HL-60 (cell line): ENCODE data around the gene DENND4C.

Experiments used
- DNase-seq, 2 experiments: peaks; one replicate each; pipeline ENCODE4 v3.0.0-alpha.2; 2010 to 2020; ENCODE audit warnings: low read depth in 1 of 2, low spot score in 1 of 2
- H3K27ac ChIP-seq: fragments of 250-450 bp; sonication (Bioruptor Pico); replicated peaks from 2 replicates; pipeline ENCODE4 v1.5.1; 2020; ENCODE audit warnings: mild to moderate bottlenecking, moderate library complexity
- H3K27me3 ChIP-seq: fragments of 250-450 bp; sonication (Bioruptor Pico); 2 replicates; pipeline ENCODE4 v1.5.1; 2021; ENCODE audit warnings: mild to moderate bottlenecking, moderate library complexity; ENCODE audit not compliant: insufficient read depth, poor library complexity, severe bottlenecking
- H3K4me3 ChIP-seq: replicated peaks from 2 replicates; pipeline ENCODE4 v1.5.1; 2011; ENCODE audit warnings: mild to moderate bottlenecking, control low read depth, low read length; ENCODE audit not compliant: insufficient read depth
- GABPA ChIP-seq: IDR thresholded peaks from 2 replicates; pipeline ENCODE4 v1.6.1; 2012; ENCODE audit warnings: low read depth
- POLR2AphosphoS5 ChIP-seq: IDR thresholded peaks from 2 replicates; pipeline ENCODE4 v1.6.1; 2012; ENCODE audit warnings: low read depth
- REST ChIP-seq: IDR thresholded peaks from 2 replicates; pipeline ENCODE4 v1.6.1; 2012; ENCODE audit warnings: low read depth; ENCODE audit not compliant: insufficient replicate concordance
- SPI1 ChIP-seq: IDR thresholded peaks from 2 replicates; pipeline ENCODE4 v1.6.1; 2012; ENCODE audit warnings: low read depth, mild to moderate bottlenecking, borderline replicate concordance
- TF ChIP-seq, protein P1 (sequence below): IDR thresholded peaks from one replicate; pipeline ENCODE4 v1.5.1; 2011; ENCODE audit warnings: low read length, control low read depth, inconsistent platforms; ENCODE audit not compliant: insufficient read depth

DENND4C gene

GRCh38 chr9:19213823-19214222 lies 16.7 kb upstream of the DENND4C start:
- no peak overlapping the region for H3K4me3 ChIP-seq
- H3K27ac ChIP-seq, result no peak overlapping the region
- H3K27me3 ChIP-seq, result no peaks in the 10 kb centered on the region
- TF ChIP-seq, protein P1, sequence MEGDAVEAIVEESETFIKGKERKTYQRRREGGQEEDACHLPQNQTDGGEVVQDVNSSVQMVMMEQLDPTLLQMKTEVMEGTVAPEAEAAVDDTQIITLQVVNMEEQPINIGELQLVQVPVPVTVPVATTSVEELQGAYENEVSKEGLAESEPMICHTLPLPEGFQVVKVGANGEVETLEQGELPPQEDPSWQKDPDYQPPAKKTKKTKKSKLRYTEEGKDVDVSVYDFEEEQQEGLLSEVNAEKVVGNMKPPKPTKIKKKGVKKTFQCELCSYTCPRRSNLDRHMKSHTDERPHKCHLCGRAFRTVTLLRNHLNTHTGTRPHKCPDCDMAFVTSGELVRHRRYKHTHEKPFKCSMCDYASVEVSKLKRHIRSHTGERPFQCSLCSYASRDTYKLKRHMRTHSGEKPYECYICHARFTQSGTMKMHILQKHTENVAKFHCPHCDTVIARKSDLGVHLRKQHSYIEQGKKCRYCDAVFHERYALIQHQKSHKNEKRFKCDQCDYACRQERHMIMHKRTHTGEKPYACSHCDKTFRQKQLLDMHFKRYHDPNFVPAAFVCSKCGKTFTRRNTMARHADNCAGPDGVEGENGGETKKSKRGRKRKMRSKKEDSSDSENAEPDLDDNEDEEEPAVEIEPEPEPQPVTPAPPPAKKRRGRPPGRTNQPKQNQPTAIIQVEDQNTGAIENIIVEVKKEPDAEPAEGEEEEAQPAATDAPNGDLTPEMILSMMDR, result no peak
- TF ChIP-seq SPI1 (no peak), GABPA (no peak), POLR2AphosphoS5 (no peak)
- DNase-seq, result no peak

- no peak overlapping the region for H3K4me3 ChIP-seq
- no peak overlapping the region for H3K27ac ChIP-seq
- no peaks in the 10 kb centered on the region for H3K27me3 ChIP-seq
- no peak for DNase-seq
- no peak for TF ChIP-seq GABPA
- TF ChIP-seq, protein P1, result no peak
- TF ChIP-seq POLR2AphosphoS5, result no peak
- no peak for TF ChIP-seq SPI1
- no peak for TF ChIP-seq REST
These were observed 14.0 kb upstream of the DENND4C start for GRCh38 chr9:19216466-19216865.

DNA sequence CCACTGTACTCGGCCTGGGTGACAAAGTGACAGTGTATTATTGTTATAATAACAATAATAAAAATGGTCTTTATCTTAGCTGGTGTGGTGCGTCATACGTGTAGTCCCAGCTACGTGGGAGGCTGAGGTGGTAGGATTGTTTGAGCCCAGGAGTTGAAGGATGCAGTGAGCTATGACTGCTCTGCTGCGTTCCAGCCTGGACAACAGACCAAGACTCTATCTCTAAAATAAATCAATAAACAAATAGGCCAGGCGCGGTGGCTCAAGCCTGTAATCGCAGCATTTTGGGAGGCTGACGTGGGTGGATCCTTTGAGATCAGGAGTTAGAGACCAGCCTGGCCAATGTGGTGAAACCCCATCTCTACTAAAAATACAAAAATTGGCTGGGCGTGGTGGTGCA lies 9.2 kb upstream of the DENND4C start:
- H3K27ac ChIP-seq, result no peak overlapping the region
- no peak for TF ChIP-seq GABPA
- no peak for TF ChIP-seq SPI1
- TF ChIP-seq POLR2AphosphoS5, result no peak
- TF ChIP-seq REST, result no peak
- TF ChIP-seq, protein P1, result no peak
- DNase-seq, result no peak
- H3K27me3 ChIP-seq, result no peaks in the 10 kb centered on the region
- no peak overlapping the region for H3K4me3 ChIP-seq

- no peaks in the 10 kb centered on the region for H3K27me3 ChIP-seq
These were observed 6.8 kb upstream of the DENND4C start for GRCh38 chr9:19223724-19224123.

More at GRCh38 chr9:19223724-19224123, 6.8 kb upstream of the DENND4C start:
- no peak overlapping the region for H3K27ac ChIP-seq
- DNase-seq, result no peak
- no peak overlapping the region for H3K4me3 ChIP-seq
- TF ChIP-seq, protein P1, result no peak
- TF ChIP-seq SPI1, result no peak
- TF ChIP-seq POLR2AphosphoS5, result no peak
- TF ChIP-seq REST, result no peak
- no peak for TF ChIP-seq GABPA
